Fibroblast of lung (primary cell): ENCODE results near the gene GPR162. TPM values are rescaled to one million over a fixed set of nuclear protein-coding genes. Genes with fewer than 3 reads are reported as not detected.

Experiments used
- DNase-seq, 2 donors: peaks; one replicate each; pipeline versions ENCODE4 v3.0.0 to v3.0.0-alpha.2; 2010; ENCODE audit warnings: low read depth in 2 of 2
- H2AFZ ChIP-seq: 2 replicates; pipeline ENCODE4 v1.5.1; 2012; ENCODE audit warnings: low read length, control low read depth, inconsistent platforms
- H3K27ac ChIP-seq: 2 replicates; pipeline ENCODE4 v1.5.1; 2011; ENCODE audit warnings: low read length, control low read depth; ENCODE audit not compliant: insufficient read depth
- H3K27me3 ChIP-seq: 2 replicates; pipeline ENCODE4 v1.5.1; 2011; ENCODE audit warnings: mild to moderate bottlenecking, low read length; ENCODE audit not compliant: control insufficient read depth, insufficient read depth
- H3K36me3 ChIP-seq: 2 replicates; pipeline ENCODE4 v1.5.1; 2011; ENCODE audit warnings: low read length; ENCODE audit not compliant: control insufficient read depth, insufficient read depth
- H3K4me1 ChIP-seq: 2 replicates; pipeline ENCODE4 v1.5.1; 2011; ENCODE audit warnings: low read length; ENCODE audit not compliant: control insufficient read depth, insufficient read depth; ENCODE audit errors: extremely low read depth
- H3K4me2 ChIP-seq: 2 replicates; pipeline ENCODE4 v1.5.1; 2011; ENCODE audit warnings: low read length, control low read depth; ENCODE audit not compliant: insufficient read depth; ENCODE audit errors: extremely low read depth
- H3K4me3 ChIP-seq, 4 experiments: fragments of 200-600 bp in 1 of 4; sonication (generic) in 1 of 4; replicated peaks in 1 of 4; 2 replicates each; pipeline ENCODE4 v1.5.1; 2011 to 2016; ENCODE audit warnings: low read length in 4 of 4, low read depth in 3 of 4, mild to moderate bottlenecking in 3 of 4, control low read depth in 2 of 4, inconsistent platforms in 1 of 4, mixed read lengths in 1 of 4; ENCODE audit not compliant: insufficient read depth in 1 of 4; ENCODE audit errors: control extremely low read depth in 1 of 4
- H3K79me2 ChIP-seq: 2 replicates; pipeline ENCODE4 v1.5.1; 2012; ENCODE audit warnings: mild to moderate bottlenecking, low read length, inconsistent platforms; ENCODE audit not compliant: control insufficient read depth, insufficient read depth
- H3K9ac ChIP-seq: 2 replicates; pipeline ENCODE4 v1.5.1; 2011; ENCODE audit warnings: mild to moderate bottlenecking, low read length, control low read depth; ENCODE audit not compliant: insufficient read depth
- H3K9me3 ChIP-seq: 2 replicates; pipeline ENCODE4 v1.5.1; 2012; ENCODE audit warnings: low read depth, low read length; ENCODE audit not compliant: control insufficient read depth, insufficient read depth
- H4K20me1 ChIP-seq: 2 replicates; pipeline ENCODE4 v1.5.1; 2011; ENCODE audit warnings: low read length; ENCODE audit not compliant: control insufficient read depth, insufficient read depth; ENCODE audit errors: extremely low read depth
- EZH2 ChIP-seq: IDR thresholded peaks from 2 replicates; pipeline ENCODE4 v1.5.1; 2012; ENCODE audit warnings: low read length, control low read depth, mild to moderate bottlenecking; ENCODE audit errors: missing control alignments
- polyA plus RNA-seq, 2 donors: library from polyadenylated mRNA; depleted of rRNA in 1 of 2; stranded (reverse) in 1 of 2; unstranded in 1 of 2; fragments of >200 nt; gene quantifications; 2 replicates each; pipeline ENCODE4 v1.2.1, GENCODE V29; 2011 to 2012; ENCODE audit warnings: missing spikeins in 1 of 2
- total RNA-seq: library from RNA; depleted of rRNA; stranded (reverse); fragments of >200 nt; gene quantifications from 2 replicates; pipeline ENCODE4 v1.2.1, GENCODE V29; 2014
- TF ChIP-seq, protein P1 (sequence below), 2 donors: IDR thresholded peaks in 1 of 2; conservative IDR thresholded peaks in 1 of 2; 1 replicate in 1 of 2; 2 replicates in 1 of 2; pipeline ENCODE4 v1.5.1; 2011 to 2012; ENCODE audit warnings: low read length in 2 of 2, control low read depth in 1 of 2, inconsistent platforms in 1 of 2, low read depth in 1 of 2, mild to moderate bottlenecking in 1 of 2

GPR162 gene
- total and polyA plus RNA-seq, 2 donors (not counting 1 experiment from before 2014, with no cell fraction given) = 5.6 to 11.1 TPM

DNA sequence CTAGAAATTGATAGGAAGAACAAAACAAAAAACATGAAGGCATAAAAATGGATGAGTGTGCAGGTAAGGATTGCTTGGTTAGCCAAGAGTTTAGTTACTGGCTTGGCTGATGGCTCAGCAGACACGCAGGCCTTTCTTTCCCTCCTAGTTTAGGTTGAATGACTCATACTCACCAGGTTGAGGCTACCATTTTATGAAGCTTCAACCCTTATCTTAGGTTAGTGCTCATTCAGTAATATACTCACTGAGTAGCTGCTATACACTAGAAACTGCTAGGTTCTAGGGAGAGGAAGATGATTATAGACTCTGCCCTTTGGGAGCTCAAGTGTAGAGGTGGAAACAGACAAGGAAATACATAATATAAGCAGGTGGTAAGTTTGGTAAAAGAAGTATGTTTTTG is 12.6 kb downstream of the GPR162 start:
- H3K27me3 ChIP-seq = no peaks in the 10 kb centered on the region
- H3K79me2 ChIP-seq = peaks cover 15% of the 10 kb centered on the region
- no peak overlapping the region for H3K9ac ChIP-seq
- no peak for DNase-seq
- no peak overlapping the region for H2AFZ ChIP-seq
- no peaks in the 10 kb centered on the region for H4K20me1 ChIP-seq
- H3K36me3 ChIP-seq = peaks cover 39% of the 10 kb centered on the region
- no peaks in the 10 kb centered on the region for H3K9me3 ChIP-seq
- no peak overlapping the region for H3K4me3 ChIP-seq
- H3K4me2 ChIP-seq = no peak overlapping the region
- no peak for TF ChIP-seq EZH2
- TF ChIP-seq, protein P1, sequence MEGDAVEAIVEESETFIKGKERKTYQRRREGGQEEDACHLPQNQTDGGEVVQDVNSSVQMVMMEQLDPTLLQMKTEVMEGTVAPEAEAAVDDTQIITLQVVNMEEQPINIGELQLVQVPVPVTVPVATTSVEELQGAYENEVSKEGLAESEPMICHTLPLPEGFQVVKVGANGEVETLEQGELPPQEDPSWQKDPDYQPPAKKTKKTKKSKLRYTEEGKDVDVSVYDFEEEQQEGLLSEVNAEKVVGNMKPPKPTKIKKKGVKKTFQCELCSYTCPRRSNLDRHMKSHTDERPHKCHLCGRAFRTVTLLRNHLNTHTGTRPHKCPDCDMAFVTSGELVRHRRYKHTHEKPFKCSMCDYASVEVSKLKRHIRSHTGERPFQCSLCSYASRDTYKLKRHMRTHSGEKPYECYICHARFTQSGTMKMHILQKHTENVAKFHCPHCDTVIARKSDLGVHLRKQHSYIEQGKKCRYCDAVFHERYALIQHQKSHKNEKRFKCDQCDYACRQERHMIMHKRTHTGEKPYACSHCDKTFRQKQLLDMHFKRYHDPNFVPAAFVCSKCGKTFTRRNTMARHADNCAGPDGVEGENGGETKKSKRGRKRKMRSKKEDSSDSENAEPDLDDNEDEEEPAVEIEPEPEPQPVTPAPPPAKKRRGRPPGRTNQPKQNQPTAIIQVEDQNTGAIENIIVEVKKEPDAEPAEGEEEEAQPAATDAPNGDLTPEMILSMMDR (conservative IDR thresholded peaks at IDR 0.05 in 1 of 2, IDR thresholded peaks at IDR 0.05 in 1 of 2; ENCODE audit: low read depth in 1 of 2, low read length in 2 of 2) = no peak
- H3K27ac ChIP-seq = no peak overlapping the region
- peaks cover 4% of the 10 kb centered on the region for H3K4me1 ChIP-seq

DNA sequence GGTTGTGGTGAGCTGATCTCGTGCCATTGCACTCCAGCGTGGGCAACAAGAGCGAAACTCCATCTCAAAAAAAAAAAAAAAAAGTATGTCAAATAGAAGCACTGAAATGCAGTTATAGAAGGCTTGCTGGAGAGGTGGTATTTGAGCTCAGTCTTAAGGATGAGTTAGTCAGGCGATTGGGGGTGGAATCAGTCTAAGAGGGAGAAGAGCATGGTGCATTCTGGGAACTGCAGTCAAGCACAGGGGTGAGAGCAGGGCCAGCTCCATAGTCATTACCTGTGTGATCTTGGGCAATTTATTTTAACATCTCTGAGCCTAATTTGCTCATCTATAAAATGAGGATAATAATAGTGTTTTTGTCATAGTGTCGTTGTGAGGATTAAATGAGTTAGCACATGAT is 13.3 kb downstream of the GPR162 start:
- H3K27ac ChIP-seq = no peak overlapping the region
- no peak overlapping the region for H3K4me3 ChIP-seq
- H3K9me3 ChIP-seq = no peaks in the 10 kb centered on the region
- H3K27me3 ChIP-seq = no peaks in the 10 kb centered on the region
- no peak overlapping the region for H3K9ac ChIP-seq
- TF ChIP-seq, protein P1 (conservative IDR thresholded peaks at IDR 0.05 in 1 of 2, IDR thresholded peaks at IDR 0.05 in 1 of 2; ENCODE audit: low read depth in 1 of 2, low read length in 2 of 2) = no peak
- TF ChIP-seq EZH2 = no peak
- H3K36me3 ChIP-seq = peaks cover 40% of the 10 kb centered on the region
- peaks cover 9% of the 10 kb centered on the region for H3K79me2 ChIP-seq
- H2AFZ ChIP-seq = no peak overlapping the region
- no peak for DNase-seq
- H3K4me1 ChIP-seq = peaks cover 3% of the 10 kb centered on the region
- no peaks in the 10 kb centered on the region for H4K20me1 ChIP-seq
- no peak overlapping the region for H3K4me2 ChIP-seq

DNA sequence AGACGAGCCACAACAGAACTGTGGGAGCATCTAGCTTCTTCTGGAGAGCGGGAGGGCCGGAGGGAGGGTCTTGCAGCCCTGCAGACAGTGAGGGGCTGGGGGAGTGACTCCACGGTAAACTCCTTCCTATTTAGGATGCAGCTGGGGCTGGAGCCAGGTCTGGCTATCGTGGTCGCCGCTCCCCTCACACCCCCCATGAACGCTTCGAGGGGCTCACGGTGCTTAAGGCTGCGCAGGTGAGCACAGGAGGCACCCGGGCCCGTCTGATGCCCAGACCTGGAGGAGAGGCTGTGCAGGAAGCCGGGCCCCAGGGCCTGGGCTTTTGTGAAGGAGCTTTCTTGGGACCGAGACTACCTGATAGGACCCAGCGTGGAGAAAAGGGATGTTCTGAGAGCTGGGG is 15.2 kb downstream of the GPR162 start:
- Histone ChIP-seq H3K9me3 (no peaks in the 10 kb centered on the region), H3K9ac (no peak overlapping the region), H3K4me2 (no peak overlapping the region), H2AFZ (no peak overlapping the region), H3K4me3 (no peak overlapping the region), H3K79me2 (no peaks in the 10 kb centered on the region), H4K20me1 (no peaks in the 10 kb centered on the region), H3K4me1 (no peaks in the 10 kb centered on the region), H3K27me3 (no peaks in the 10 kb centered on the region), H3K36me3 (peaks cover 27% of the 10 kb centered on the region), H3K27ac (no peak overlapping the region)
- DNase-seq = no peak
- TF ChIP-seq EZH2 = no peak
- TF ChIP-seq, protein P1 (conservative IDR thresholded peaks at IDR 0.05 in 1 of 2, IDR thresholded peaks at IDR 0.05 in 1 of 2; ENCODE audit: low read depth in 1 of 2, low read length in 2 of 2) = no peak
